GM12891 (cell line): ENCODE measurements around the gene YTHDF1.

Experiments
- PAX5 ChIP-seq: IDR thresholded peaks from 2 replicates; pipeline ENCODE4 v1.6.1; 2011; ENCODE audit warnings: low read length, moderate library complexity, mild to moderate bottlenecking; ENCODE audit not compliant: insufficient read depth, severe bottlenecking
- POLR2A ChIP-seq: IDR thresholded peaks from 2 replicates; pipeline ENCODE4 v1.6.1; 2011; ENCODE audit warnings: low read depth, low read length, control low read depth
- POLR2AphosphoS5 ChIP-seq: IDR thresholded peaks from 2 replicates; pipeline ENCODE4 v1.6.1; 2011; ENCODE audit warnings: low read depth, low read length, control low read depth
- POU2F2 ChIP-seq: IDR thresholded peaks from 2 replicates; pipeline ENCODE4 v1.6.1; 2011; ENCODE audit warnings: low read depth, mild to moderate bottlenecking, control low read depth, low read length, moderate library complexity
- SPI1 ChIP-seq: IDR thresholded peaks from 2 replicates; pipeline ENCODE4 v1.6.1; 2011; ENCODE audit warnings: low read depth, low read length, control low read depth
- TAF1 ChIP-seq: IDR thresholded peaks from 2 replicates; pipeline ENCODE4 v1.6.1; 2011; ENCODE audit warnings: low read depth, low read length, control low read depth

GRCh38 chr20:63167026-63167917 is 48.7 kb downstream of the YTHDF1 start:
- no peak for TF ChIP-seq POLR2A
- TF ChIP-seq POLR2AphosphoS5 = no peak
- TF ChIP-seq TAF1 = no peak
- no peak for TF ChIP-seq SPI1
- no peak for TF ChIP-seq PAX5
- no peak for TF ChIP-seq POU2F2
